GM23338 (cell line): ENCODE data around the gene GC. TPM values are rescaled to one million over a fixed set of nuclear protein-coding genes. Genes with fewer than 3 reads are reported as not detected.

Source experiments
- ATAC-seq: fragments of 200-7000 bp; cut with Tn5 transposase; 3 replicates; pipeline ENCODE4 v1.9.1; 2020
- DNase-seq: peaks from one replicate; pipeline ENCODE4 v3.0.0-alpha.2; 2015; ENCODE audit warnings: low spot score
- H2AFZ ChIP-seq: fragments of 200-600 bp; sonication (generic); 2 replicates; pipeline ENCODE4 v1.8.0; 2016; ENCODE audit warnings: antibody characterized with exemption, mild to moderate bottlenecking, moderate library complexity
- H3F3A ChIP-seq: fragments of 200-600 bp; sonication (generic); replicated peaks from 2 replicates; pipeline ENCODE4 v1.8.0; 2017; ENCODE audit warnings: antibody characterized with exemption, mixed run types, low read depth
- H3K27ac ChIP-seq: fragments of 200-600 bp; sonication (generic); 2 replicates; pipeline ENCODE4 v1.6.1; 2016; ENCODE audit warnings: low read depth
- H3K27me3 ChIP-seq: fragments of 200-600 bp; sonication (generic); 2 replicates; pipeline ENCODE4 v1.8.0; 2016; ENCODE audit warnings: mild to moderate bottlenecking, mixed run types, moderate library complexity; ENCODE audit not compliant: insufficient read depth
- H3K36me3 ChIP-seq: fragments of 200-600 bp; sonication (generic); 2 replicates; pipeline ENCODE4 v1.8.0; 2016; ENCODE audit warnings: mild to moderate bottlenecking; ENCODE audit not compliant: insufficient read depth
- H3K4me1 ChIP-seq: fragments of 200-600 bp; sonication (generic); 2 replicates; pipeline ENCODE4 v1.8.0; 2016; ENCODE audit warnings: mild to moderate bottlenecking, moderate library complexity; ENCODE audit not compliant: insufficient read depth
- H3K4me2 ChIP-seq: fragments of 200-600 bp; sonication (generic); 2 replicates; pipeline ENCODE4 v1.7.1; 2017; ENCODE audit warnings: mixed run types
- H3K4me3 ChIP-seq: fragments of 200-600 bp; sonication (generic); 2 replicates; pipeline ENCODE4 v1.6.1; 2016; ENCODE audit warnings: mixed run types
- H3K79me2 ChIP-seq: fragments of 200-600 bp; sonication (generic); replicated peaks from 2 replicates; pipeline ENCODE4 v1.8.0; 2017; ENCODE audit warnings: mild to moderate bottlenecking; ENCODE audit not compliant: insufficient read depth
- H3K9me2 ChIP-seq: fragments of 200-600 bp; sonication (generic); 2 replicates; pipeline ENCODE4 v1.8.0; 2017; ENCODE audit not compliant: insufficient read depth
- H4K20me1 ChIP-seq: fragments of 200-600 bp; sonication (generic); replicated peaks from 2 replicates; pipeline ENCODE4 v1.8.0; 2017; ENCODE audit warnings: mild to moderate bottlenecking; ENCODE audit not compliant: insufficient read depth
- H3K27ac Mint-ChIP-seq: 2 replicates; pipeline ENCODE4 v1.8.0; 2020; ENCODE audit warnings: inconsistent platforms, mild to moderate bottlenecking, moderate library complexity, mixed read lengths
- H3K27me3 Mint-ChIP-seq: 3 replicates; pipeline ENCODE4 v1.8.0; 2022; ENCODE audit warnings: low read depth, mild to moderate bottlenecking, moderate library complexity, mixed read lengths, inconsistent platforms; ENCODE audit not compliant: insufficient read depth, poor library complexity
- H3K36me3 Mint-ChIP-seq: 3 replicates; pipeline ENCODE4 v1.8.0; 2021; ENCODE audit warnings: low read depth, mild to moderate bottlenecking, inconsistent platforms, moderate library complexity, mixed read lengths
- H3K4me1 Mint-ChIP-seq: 3 replicates; pipeline ENCODE4 v1.8.0; 2020; ENCODE audit warnings: mild to moderate bottlenecking, inconsistent platforms, mixed read lengths
- H3K4me3 Mint-ChIP-seq: 3 replicates; pipeline ENCODE4 v1.8.0; 2021; ENCODE audit warnings: moderate library complexity, mild to moderate bottlenecking, inconsistent platforms, mixed read lengths
- H3K9me3 Mint-ChIP-seq: 3 replicates; pipeline ENCODE4 v1.8.0; 2020; ENCODE audit warnings: moderate library complexity, mild to moderate bottlenecking, inconsistent platforms, mixed read lengths
- CREB1 ChIP-seq: fragments of 250-450 bp; sonication (Bioruptor Pico); IDR thresholded peaks from 2 replicates; pipeline ENCODE4 v1.5.0; 2020; ENCODE audit warnings: low read depth, mild to moderate bottlenecking, moderate library complexity
- CTCF ChIP-seq, 2 experiments: fragments of 200-600 bp in 1 of 2; sonication (generic) in 1 of 2; conservative IDR thresholded peaks; 2 replicates each; pipeline versions ENCODE4 v1.5.1 to v1.6.1; 2016 to 2017; ENCODE audit warnings: antibody characterized with exemption in 2 of 2, low read depth in 2 of 2, mild to moderate bottlenecking in 2 of 2, moderate library complexity in 1 of 2
- EZH2 ChIP-seq: fragments of 200-600 bp; sonication (generic); IDR thresholded peaks from one replicate; pipeline ENCODE4 v1.8.0; 2017; ENCODE audit warnings: antibody characterized with exemption, mild to moderate bottlenecking, low read depth; ENCODE audit not compliant: unreplicated experiment
- EZH2phosphoT487 ChIP-seq: fragments of 200-600 bp; sonication (generic); IDR thresholded peaks from one replicate; pipeline ENCODE4 v1.8.1; 2018; ENCODE audit warnings: antibody characterized with exemption; ENCODE audit not compliant: unreplicated experiment
- JUNB ChIP-seq: IDR thresholded peaks from one replicate; pipeline ENCODE4 v1.6.1; 2016; ENCODE audit warnings: antibody characterized with exemption; ENCODE audit not compliant: unreplicated experiment
- NANOG ChIP-seq: IDR thresholded peaks from 2 replicates; pipeline ENCODE4 v1.6.1; 2016; ENCODE audit warnings: antibody characterized with exemption, borderline replicate concordance
- POLR2AphosphoS5 ChIP-seq: IDR thresholded peaks from 2 replicates; pipeline ENCODE4 v1.6.1; 2016; ENCODE audit warnings: antibody characterized with exemption, low read depth
- STAT1 ChIP-seq: IDR thresholded peaks from one replicate; pipeline ENCODE4 v1.6.1; 2016; ENCODE audit warnings: antibody characterized with exemption; ENCODE audit not compliant: unreplicated experiment
- ZNF114 ChIP-seq: fragments of 250-450 bp; sonication (Bioruptor Pico); IDR thresholded peaks from 2 replicates; pipeline ENCODE4 v1.5.0; 2020; ENCODE audit warnings: mild to moderate bottlenecking, moderate library complexity
- ZNF331 ChIP-seq: fragments of 250-450 bp; sonication (Bioruptor Pico); IDR thresholded peaks from 2 replicates; pipeline ENCODE4 v1.5.0; 2020; ENCODE audit warnings: low read depth, mild to moderate bottlenecking, moderate library complexity
- ZNF462 ChIP-seq: fragments of 250-450 bp; sonication (Bioruptor Pico); IDR thresholded peaks from 2 replicates; pipeline ENCODE4 v1.5.0; 2020; ENCODE audit warnings: mild to moderate bottlenecking, moderate library complexity
- polyA plus RNA-seq: library from polyadenylated mRNA; unstranded; fragments of >200 nt; fragmentation: Nextera tagmentation; extraction: Ambion mirVana; gene quantifications from 2 replicates; pipeline ENCODE4 v1.2.1, GENCODE V29; 2016
- total RNA-seq: library from RNA; depleted of rRNA; stranded (reverse); fragments of >200 nt; shearing (Covaris generic); gene quantifications from 2 replicates; pipeline ENCODE4 v1.2.3, GENCODE V29; 2014
- TF ChIP-seq, protein P1 (sequence below): IDR thresholded peaks from 2 replicates; pipeline ENCODE4 v1.6.1; 2016; ENCODE audit warnings: antibody characterized with exemption
- TF ChIP-seq, protein P2 (sequence below): IDR thresholded peaks from one replicate; pipeline ENCODE4 v1.6.1; 2018; ENCODE audit warnings: antibody characterized with exemption; ENCODE audit not compliant: unreplicated experiment

GC gene
- total and polyA plus RNA-seq, 2 experiments from 2014 or later = 0.21 to 1.7 TPM

- H3K4me2 ChIP-seq = no peak overlapping the region
Observed at GRCh38 chr4:71711985-71712348, 71.9 kb downstream of the GC start.

More at GRCh38 chr4:71711985-71712348, 71.9 kb downstream of the GC start:
- ATAC-seq = no peak
- no peak overlapping the region for H3K4me3 Mint-ChIP-seq
- H3K9me2 ChIP-seq = no peaks in the 10 kb centered on the region
- no peak overlapping the region for H3K4me3 ChIP-seq
- H2AFZ ChIP-seq = no peak overlapping the region
- DNase-seq = no peak
- no peak overlapping the region for H3K27ac ChIP-seq
- peaks cover 4% of the 10 kb centered on the region; the same call in 2 of the 3 replicates for H3K4me1 Mint-ChIP-seq
- H3K4me1 ChIP-seq = 0 out of 2 replicates have a peak, but pooled peaks cover 5% of the 10 kb centered on the region
- no peak for TF ChIP-seq EZH2
- TF ChIP-seq, protein P1, sequence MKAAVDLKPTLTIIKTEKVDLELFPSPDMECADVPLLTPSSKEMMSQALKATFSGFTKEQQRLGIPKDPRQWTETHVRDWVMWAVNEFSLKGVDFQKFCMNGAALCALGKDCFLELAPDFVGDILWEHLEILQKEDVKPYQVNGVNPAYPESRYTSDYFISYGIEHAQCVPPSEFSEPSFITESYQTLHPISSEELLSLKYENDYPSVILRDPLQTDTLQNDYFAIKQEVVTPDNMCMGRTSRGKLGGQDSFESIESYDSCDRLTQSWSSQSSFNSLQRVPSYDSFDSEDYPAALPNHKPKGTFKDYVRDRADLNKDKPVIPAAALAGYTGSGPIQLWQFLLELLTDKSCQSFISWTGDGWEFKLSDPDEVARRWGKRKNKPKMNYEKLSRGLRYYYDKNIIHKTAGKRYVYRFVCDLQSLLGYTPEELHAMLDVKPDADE = no peak
- no peak for TF ChIP-seq CREB1 (CRISPR knock-in tag)
- no peak for TF ChIP-seq ZNF462
- TF ChIP-seq CTCF (conservative IDR thresholded peaks at IDR 0.05; ENCODE audit: low read depth in 2 of 2) = no peak
- TF ChIP-seq ZNF331 = no peak
- no peak for TF ChIP-seq NANOG
- no peak for TF ChIP-seq STAT1
- no peak for TF ChIP-seq ZNF114 (CRISPR knock-in tag)
- TF ChIP-seq, protein P2, sequence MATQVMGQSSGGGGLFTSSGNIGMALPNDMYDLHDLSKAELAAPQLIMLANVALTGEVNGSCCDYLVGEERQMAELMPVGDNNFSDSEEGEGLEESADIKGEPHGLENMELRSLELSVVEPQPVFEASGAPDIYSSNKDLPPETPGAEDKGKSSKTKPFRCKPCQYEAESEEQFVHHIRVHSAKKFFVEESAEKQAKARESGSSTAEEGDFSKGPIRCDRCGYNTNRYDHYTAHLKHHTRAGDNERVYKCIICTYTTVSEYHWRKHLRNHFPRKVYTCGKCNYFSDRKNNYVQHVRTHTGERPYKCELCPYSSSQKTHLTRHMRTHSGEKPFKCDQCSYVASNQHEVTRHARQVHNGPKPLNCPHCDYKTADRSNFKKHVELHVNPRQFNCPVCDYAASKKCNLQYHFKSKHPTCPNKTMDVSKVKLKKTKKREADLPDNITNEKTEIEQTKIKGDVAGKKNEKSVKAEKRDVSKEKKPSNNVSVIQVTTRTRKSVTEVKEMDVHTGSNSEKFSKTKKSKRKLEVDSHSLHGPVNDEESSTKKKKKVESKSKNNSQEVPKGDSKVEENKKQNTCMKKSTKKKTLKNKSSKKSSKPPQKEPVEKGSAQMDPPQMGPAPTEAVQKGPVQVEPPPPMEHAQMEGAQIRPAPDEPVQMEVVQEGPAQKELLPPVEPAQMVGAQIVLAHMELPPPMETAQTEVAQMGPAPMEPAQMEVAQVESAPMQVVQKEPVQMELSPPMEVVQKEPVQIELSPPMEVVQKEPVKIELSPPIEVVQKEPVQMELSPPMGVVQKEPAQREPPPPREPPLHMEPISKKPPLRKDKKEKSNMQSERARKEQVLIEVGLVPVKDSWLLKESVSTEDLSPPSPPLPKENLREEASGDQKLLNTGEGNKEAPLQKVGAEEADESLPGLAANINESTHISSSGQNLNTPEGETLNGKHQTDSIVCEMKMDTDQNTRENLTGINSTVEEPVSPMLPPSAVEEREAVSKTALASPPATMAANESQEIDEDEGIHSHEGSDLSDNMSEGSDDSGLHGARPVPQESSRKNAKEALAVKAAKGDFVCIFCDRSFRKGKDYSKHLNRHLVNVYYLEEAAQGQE = no peak
- no peak for TF ChIP-seq JUNB
- no peak for TF ChIP-seq EZH2phosphoT487
- TF ChIP-seq POLR2AphosphoS5 = no peak
- peaks cover under 1% of the 10 kb centered on the region; the same call in 1 of the 3 replicates for H3K36me3 Mint-ChIP-seq
- no peak overlapping the region; the same call in 1 of the 2 replicates for H3K27ac Mint-ChIP-seq
- no peaks in the 10 kb centered on the region for H4K20me1 ChIP-seq
- H3K27me3 Mint-ChIP-seq = no peaks in the 10 kb centered on the region
- H3K36me3 ChIP-seq = no peaks in the 10 kb centered on the region
- no peaks in the 10 kb centered on the region for H3K27me3 ChIP-seq
- H3K79me2 ChIP-seq = no peaks in the 10 kb centered on the region
- no peaks in the 10 kb centered on the region; the same call in 2 of the 3 replicates for H3K9me3 Mint-ChIP-seq
- no peaks in the 10 kb centered on the region for H3F3A ChIP-seq
